HepG2 (cell line): ENCODE measurements around the gene ATP6V1C2. TPM values are rescaled to one million over a fixed set of nuclear protein-coding genes. Genes with fewer than 3 reads are reported as not detected.

ENCODE experiments used
- ATAC-seq: fragments of 200-7000 bp; cut with Tn5 transposase; 3 replicates; pipeline ENCODE4 v1.9.1; 2020; ENCODE audit warnings: mild to moderate bottlenecking, moderate library complexity
- BruUV-seq: library from RNA; stranded (reverse); fragments of 400-500 nt; replicated peaks from 2 replicates; lab custom pipeline; 2021; lab: Mats Ljungman, UMichigan
- CTCF ChIA-PET: fragments of 300-600 bp; formaldehyde crosslinking; extraction: SDS; loops from one replicate; lab custom pipeline; 2021; ENCODE audit warnings: low total read pairs, inconsistent platforms, low intra/inter-chr PET ratio; lab: Yijun Ruan, JAX
- POLR2A ChIA-PET: fragments of 350-600 bp; sonication (Branson Sonifier 250); formaldehyde crosslinking; loops from one replicate; lab custom pipeline; 2020; ENCODE audit warnings: antibody characterized with exemption, inconsistent platforms; lab: Yijun Ruan, JAX
- DNase-seq: peaks from one replicate; pipeline ENCODE4 v3.0.0-alpha.2; 2015; ENCODE audit warnings: low spot score
- FAIRE-seq: peaks from 3 replicates; lab custom pipeline; 2011; peaks lifted over from hg19 to GRCh38; lab: Jason Lieb, UNC
- H2AFZ ChIP-seq: one replicate; pipeline ENCODE4 v1.6.1; 2011; ENCODE audit warnings: low read length, inconsistent platforms
- H3K27ac ChIP-seq: fragments of 300-600 bp; 3 replicates; pipeline ENCODE4 v1.8.0; 2011; ENCODE audit warnings: mixed run types, mild to moderate bottlenecking, mixed read lengths, low read length, inconsistent platforms; ENCODE audit not compliant: insufficient read depth; ENCODE audit errors: extremely low read length
- H3K27me3 ChIP-seq, 2 experiments: fragments of 200-600 bp in 1 of 2; 2 replicates in 1 of 2; 3 replicates in 1 of 2; pipeline versions ENCODE4 v1.6.0 to v1.8.0; 2011; ENCODE audit warnings: low read length in 2 of 2, mild to moderate bottlenecking in 2 of 2, moderate library complexity in 2 of 2, inconsistent platforms in 1 of 2; ENCODE audit not compliant: insufficient read depth in 2 of 2, control insufficient read depth in 1 of 2
- H3K36me3 ChIP-seq, 2 experiments: fragments of 200-600 bp in 1 of 2; replicated peaks in 1 of 2; 2 replicates in 1 of 2; 3 replicates in 1 of 2; pipeline versions ENCODE4 v1.5.1 to v1.8.0; 2011; ENCODE audit warnings: low read length in 2 of 2, inconsistent platforms in 1 of 2; ENCODE audit not compliant: insufficient read depth in 2 of 2, control insufficient read depth in 1 of 2
- H3K4me1 ChIP-seq: 2 replicates; pipeline ENCODE4 v1.5.1; 2012; ENCODE audit warnings: low read length, inconsistent platforms; ENCODE audit not compliant: insufficient read depth
- H3K4me2 ChIP-seq: 2 replicates; pipeline ENCODE4 v1.6.0; 2011; ENCODE audit warnings: low read depth, low read length, inconsistent platforms
- H3K4me3 ChIP-seq, 3 experiments: fragments of 200-600 bp in 1 of 3; sonication (generic), shearing (Covaris generic) in 1 of 3; replicated peaks in 1 of 3; 2 replicates each; pipeline ENCODE4 v1.5.1; 2011 to 2016; ENCODE audit warnings: low read length in 3 of 3, inconsistent platforms in 2 of 3, low read depth in 2 of 3, mild to moderate bottlenecking in 2 of 3, control low read depth in 1 of 3, mixed read lengths in 1 of 3; ENCODE audit not compliant: insufficient read depth in 1 of 3
- H3K79me2 ChIP-seq: one replicate; pipeline ENCODE4 v1.6.1; 2011; ENCODE audit warnings: low read length, inconsistent platforms; ENCODE audit not compliant: insufficient read depth
- H3K9ac ChIP-seq: 2 replicates; pipeline ENCODE4 v1.6.0; 2011; ENCODE audit warnings: mild to moderate bottlenecking, low read depth, low read length, inconsistent platforms; ENCODE audit not compliant: insufficient read depth
- H3K9me3 ChIP-seq: 2 replicates; pipeline ENCODE4 v1.5.1; 2012; ENCODE audit warnings: mild to moderate bottlenecking, low read length
- H4K20me1 ChIP-seq: 2 replicates; pipeline ENCODE4 v1.6.0; 2011; ENCODE audit warnings: inconsistent platforms, mild to moderate bottlenecking, low read length, moderate library complexity; ENCODE audit not compliant: insufficient read depth
- ARHGAP35 ChIP-seq: sonication (generic); formaldehyde crosslinking; IDR thresholded peaks from 2 replicates; pipeline ENCODE4 v1.9.0; 2022; ENCODE audit warnings: mild to moderate bottlenecking, inconsistent platforms, moderate library complexity, missing genetic modification reagents, borderline replicate concordance
- CENPT ChIP-seq: sonication (generic); formaldehyde crosslinking; IDR thresholded peaks from 2 replicates; pipeline ENCODE4 v1.8.0; 2022; ENCODE audit warnings: low read depth, mild to moderate bottlenecking, moderate library complexity, missing genetic modification reagents
- CERS6 ChIP-seq: sonication (generic); formaldehyde crosslinking; IDR thresholded peaks from 2 replicates; pipeline ENCODE4 v1.5.0; 2020; ENCODE audit warnings: missing genetic modification reagents
- FOXO1 ChIP-seq: sonication (generic); formaldehyde crosslinking; IDR thresholded peaks from 2 replicates; pipeline ENCODE4 v1.4.0; 2020; ENCODE audit warnings: missing genetic modification reagents
- JARID2 ChIP-seq: sonication (generic); formaldehyde crosslinking; IDR thresholded peaks from 2 replicates; pipeline ENCODE4 v1.8.1; 2023; ENCODE audit warnings: missing genetic modification reagents, inconsistent platforms; ENCODE audit not compliant: insufficient replicate concordance
- LCORL ChIP-seq, 2 experiments: fragments of 450-650 bp in 1 of 2; sonication (generic) in 1 of 2; formaldehyde crosslinking in 1 of 2; IDR thresholded peaks; 2 replicates each; pipeline versions ENCODE4 v1.5.0 to v1.6.1; 2017 to 2020; ENCODE audit warnings: antibody characterized with exemption in 1 of 2, missing genetic modification reagents in 1 of 2
- MTA1 ChIP-seq: sonication (generic); formaldehyde crosslinking; IDR thresholded peaks from 2 replicates; pipeline ENCODE4 v1.4.0; 2020; ENCODE audit warnings: missing genetic modification reagents, mild to moderate bottlenecking, borderline replicate concordance
- NFE2L1 ChIP-seq: sonication (generic); formaldehyde crosslinking; IDR thresholded peaks from 2 replicates; pipeline ENCODE4 v1.4.0; 2020; ENCODE audit warnings: missing genetic modification reagents, mild to moderate bottlenecking, borderline replicate concordance
- ONECUT2 ChIP-seq: sonication (generic); formaldehyde crosslinking; IDR thresholded peaks from 2 replicates; pipeline ENCODE4 v1.4.0; 2020; ENCODE audit warnings: missing genetic modification reagents
- SNAI1 ChIP-seq: sonication (generic); formaldehyde crosslinking; IDR thresholded peaks from 2 replicates; pipeline ENCODE4 v1.5.0; 2020; ENCODE audit warnings: mild to moderate bottlenecking, missing genetic modification reagents, borderline replicate concordance
- TCF7 ChIP-seq: sonication (generic); IDR thresholded peaks from 2 replicates; pipeline ENCODE4 v1.6.1; 2016; ENCODE audit warnings: antibody characterized with exemption, low read depth
- TERF1 ChIP-seq: sonication (generic); formaldehyde crosslinking; IDR thresholded peaks from 2 replicates; pipeline ENCODE4 v1.8.0; 2022; ENCODE audit warnings: mild to moderate bottlenecking, missing genetic modification reagents, moderate library complexity
- ZKSCAN1 ChIP-seq: fragments of 150-350 bp; IDR thresholded peaks from 2 replicates; pipeline ENCODE4 v1.6.1; 2014; ENCODE audit warnings: low read length
- ZNF256 ChIP-seq: sonication (generic); formaldehyde crosslinking; conservative IDR thresholded peaks from 2 replicates; pipeline ENCODE4 v1.4.0; 2020; ENCODE audit warnings: missing genetic modification reagents
- ZNF558 ChIP-seq: sonication (generic); formaldehyde crosslinking; IDR thresholded peaks from 2 replicates; pipeline ENCODE4 v1.9.0; 2022; ENCODE audit warnings: mild to moderate bottlenecking, missing genetic modification reagents, borderline replicate concordance
- ZNF652 ChIP-seq: IDR thresholded peaks from 2 replicates; pipeline ENCODE4 v1.6.1; 2016; ENCODE audit warnings: low read depth, borderline replicate concordance
- ZNF782 ChIP-seq: sonication (generic); formaldehyde crosslinking; IDR thresholded peaks from 2 replicates; pipeline ENCODE4 v1.4.0; 2020; ENCODE audit warnings: missing genetic modification reagents, mild to moderate bottlenecking, borderline replicate concordance
- WGBS: methylation state at CpG from one replicate; pipeline ENCODE4 v1.1.6; 2017; ENCODE audit warnings: low lambda C conversion rate; 5-methylcytosine and 5-hydroxymethylcytosine counted together
- in situ Hi-C: cut with HindIII; loops from 2 replicates; pipeline ENCODE4 v1.10.0; 2017; ENCODE audit warnings: low pct_unique_long_range_greater_than_20kb; ENCODE audit not compliant: extremely low pct_ligation_motif_present
- intact Hi-C: fragments of 100-400 bp; cut with micrococcal nuclease; formaldehyde crosslinking; loops from one replicate; pipeline ENCODE4 v1.10.0; 2022; ENCODE audit not compliant: unreplicated experiment
- polyA plus RNA-seq, 8 experiments: library from polyadenylated mRNA; depleted of rRNA in 3 of 8; stranded (reverse) in 7 of 8; unstranded in 1 of 8; fragments of >200 nt; fragmentation: Illumina TruSeq in 4 of 8; extraction: Trizol in 4 of 8; gene quantifications; 2 replicates each; pipeline versions ENCODE4 v1.2.1 to v1.2.3, GENCODE V29; 2011 to 2016; ENCODE audit warnings: low read depth in 4 of 8, missing spikeins in 1 of 8, mixed read lengths in 1 of 8; ENCODE audit not compliant: insufficient read depth in 1 of 8
- total RNA-seq, 5 experiments: library from RNA; depleted of rRNA; stranded (reverse); fragments of >200 nt; fragmentation: Illumina TruSeq; extraction: Trizol; gene quantifications; 2 replicates each; pipeline ENCODE4 v1.2.3, GENCODE V29; 2016; ENCODE audit warnings: low read depth in 1 of 5
- TF ChIP-seq, protein P1 (sequence below): sonication (generic); formaldehyde crosslinking; IDR thresholded peaks from 2 replicates; pipeline ENCODE4 v1.5.0; 2020; ENCODE audit warnings: missing genetic modification reagents, mild to moderate bottlenecking, borderline replicate concordance
- TF ChIP-seq, protein P2 (sequence below): sonication (generic); formaldehyde crosslinking; IDR thresholded peaks from 2 replicates; pipeline ENCODE4 v1.4.0; 2020; ENCODE audit warnings: missing genetic modification reagents

ATP6V1C2 gene
- total and polyA plus RNA-seq, 2 of the 13 experiments (the other 11 are each of a cell fraction or from before 2014, with no cell fraction given), result 0.04 to 0.29 TPM

DNA sequence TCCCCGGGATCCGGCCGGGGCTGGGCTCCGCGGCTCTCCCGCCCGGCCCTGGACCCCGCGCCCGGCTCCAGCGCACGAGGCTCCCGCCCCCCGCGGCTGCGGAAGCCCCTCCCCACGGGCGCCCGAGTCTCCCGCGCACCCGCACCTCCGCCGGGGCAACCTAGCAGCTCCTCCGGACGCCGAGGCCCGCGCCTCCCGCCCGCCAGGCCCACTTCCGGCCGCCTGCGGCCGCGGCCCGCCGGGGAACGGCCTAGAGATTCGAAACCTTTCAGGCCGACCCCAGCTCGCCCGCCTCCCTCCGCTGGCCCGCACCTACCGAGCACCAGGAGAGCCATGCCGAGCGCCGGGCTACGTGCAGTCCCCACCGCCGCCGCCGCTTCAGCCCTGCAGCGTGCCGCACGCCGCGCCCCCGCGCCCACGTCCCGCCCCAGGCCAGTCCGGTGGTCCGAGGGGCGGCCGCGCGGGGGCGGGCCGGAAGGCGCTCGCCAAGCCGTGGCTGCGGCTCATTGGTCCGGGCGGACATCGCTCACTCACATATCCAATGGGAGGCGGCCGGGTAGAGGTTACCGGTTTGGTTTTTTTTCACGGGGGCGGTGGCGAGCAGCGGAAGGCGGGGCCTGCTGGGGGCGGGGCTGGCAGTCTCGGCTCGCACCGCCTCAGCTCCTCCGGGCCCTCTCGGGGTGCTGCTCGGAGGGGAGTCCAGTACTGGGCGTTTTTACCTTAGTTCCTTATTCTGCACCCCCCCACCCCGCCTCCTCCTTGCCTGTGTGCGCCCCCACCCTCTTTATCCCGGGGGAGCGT is 91.1 kb downstream of the ATP6V1C2 start, which contains the start of gene PDIA6:
TSS of gene PDIA6 (minus strand) at position 424 of the 801 bp plus-strand sequence. CDS start at position 335, 89 bp downstream.
- Histone ChIP-seq H3K4me1 (peaks cover 75% of the 10 kb centered on the region), H2AFZ (peak within 1 kb of the TSS; percentile 45), H4K20me1 (peaks cover 36% of the 10 kb centered on the region), H3K36me3 (peaks cover 0 to 11% of the 10 kb centered on the region in 2 experiments; a peak in 2 of 5 replicates), H3K9ac (peak within 1 kb of the TSS; percentile 94), H3K9me3 (no peaks in the 10 kb centered on the region), H3K27me3 (peaks cover 0 to 16% of the 10 kb centered on the region in 2 experiments; a peak in 2 of 5 replicates), H3K4me2 (peak within 1 kb of the TSS; percentile 97), H3K4me3 (peak within 1 kb of the TSS; percentile 63 to 87 (median 73)), H3K27ac (peak within 1 kb of the TSS; percentile 81), H3K79me2 (peaks cover 49% of the 10 kb centered on the region)
- DNase-seq (peak; percentile 94), ATAC-seq (peak; percentile 94), FAIRE-seq (peak; percentile 32)
- intact Hi-C loops (no loop called here), in situ Hi-C loops (no loop called here)
- CTCF ChIA-PET, result no interaction called here
- WGBS, result under 1% methylated on average over 19 of the region's 98 CpGs
- no TSS peak for BruUV-seq
- POLR2A ChIA-PET, result interaction anchor here (0.6 to 1.9 kb wide), 9 partner anchors 21 to 914 kb away, joined by 3 to 6 read pairs (median 4); partner anchors contain the start of genes ODC1 and SLC66A3
- no peak for TF ChIP-seq ZNF782 (CRISPR knock-in tag)
- TF ChIP-seq ZNF256 (CRISPR knock-in tag), result no peak
- TF ChIP-seq ARHGAP35 (CRISPR knock-in tag), result no peak
- TF ChIP-seq ONECUT2 (CRISPR knock-in tag), result no peak
- TF ChIP-seq ZKSCAN1, result no peak
- TF ChIP-seq, protein P1, sequence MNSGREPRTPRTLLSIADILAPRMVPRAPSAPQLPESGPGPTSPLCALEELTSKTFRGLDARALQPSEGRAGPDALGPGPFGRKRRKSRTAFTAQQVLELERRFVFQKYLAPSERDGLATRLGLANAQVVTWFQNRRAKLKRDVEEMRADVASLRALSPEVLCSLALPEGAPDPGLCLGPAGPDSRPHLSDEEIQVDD (CRISPR knock-in tag), result 0 out of 2 replicates have a peak, but pooled peaks have one; percentile 57
- no peak for TF ChIP-seq CENPT (CRISPR knock-in tag)
- 0 out of 2 replicates have a peak, but pooled peaks have one; percentile 39 for TF ChIP-seq SNAI1 (CRISPR knock-in tag)
- no peak; the same call in 1 of the 2 replicates for TF ChIP-seq ZNF558 (CRISPR knock-in tag)
- no peak for TF ChIP-seq TERF1 (CRISPR knock-in tag)
- TF ChIP-seq TCF7, result no peak
- no peak for TF ChIP-seq LCORL (IDR thresholded peaks at IDR 0.05)
- peak; percentile 66 for TF ChIP-seq LCORL (CRISPR knock-in tag; IDR thresholded peaks at IDR 0.05)
- TF ChIP-seq ZNF652 (CRISPR knock-in tag), result no peak
- TF ChIP-seq JARID2 (CRISPR knock-in tag), result no peak
- TF ChIP-seq NFE2L1, result no peak
- TF ChIP-seq, protein P2, sequence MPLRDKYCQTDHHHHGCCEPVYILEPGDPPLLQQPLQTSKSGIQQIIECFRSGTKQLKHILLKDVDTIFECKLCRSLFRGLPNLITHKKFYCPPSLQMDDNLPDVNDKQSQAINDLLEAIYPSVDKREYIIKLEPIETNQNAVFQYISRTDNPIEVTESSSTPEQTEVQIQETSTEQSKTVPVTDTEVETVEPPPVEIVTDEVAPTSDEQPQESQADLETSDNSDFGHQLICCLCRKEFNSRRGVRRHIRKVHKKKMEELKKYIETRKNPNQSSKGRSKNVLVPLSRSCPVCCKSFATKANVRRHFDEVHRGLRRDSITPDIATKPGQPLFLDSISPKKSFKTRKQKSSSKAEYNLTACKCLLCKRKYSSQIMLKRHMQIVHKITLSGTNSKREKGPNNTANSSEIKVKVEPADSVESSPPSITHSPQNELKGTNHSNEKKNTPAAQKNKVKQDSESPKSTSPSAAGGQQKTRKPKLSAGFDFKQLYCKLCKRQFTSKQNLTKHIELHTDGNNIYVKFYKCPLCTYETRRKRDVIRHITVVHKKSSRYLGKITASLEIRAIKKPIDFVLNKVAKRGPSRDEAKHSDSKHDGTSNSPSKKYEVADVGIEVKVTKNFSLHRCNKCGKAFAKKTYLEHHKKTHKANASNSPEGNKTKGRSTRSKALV (CRISPR knock-in tag), result no peak
- TF ChIP-seq CERS6 (CRISPR knock-in tag), result no peak
- peak; percentile 69; the same call in 1 of the 2 replicates for TF ChIP-seq FOXO1 (CRISPR knock-in tag)
- no peak for TF ChIP-seq MTA1 (CRISPR knock-in tag)
